Mammary epithelial cell (primary cell): Measurements from ENCODE around the gene PPTC7.

Experiments used
- CTCF ChIP-seq, 2 donors: IDR thresholded peaks in 1 of 2; conservative IDR thresholded peaks in 1 of 2; 2 replicates each; pipeline ENCODE4 v1.5.1; 2011 to 2012; ENCODE audit warnings: inconsistent platforms in 2 of 2, low read length in 2 of 2, mild to moderate bottlenecking in 2 of 2, control low read depth in 1 of 2, low read depth in 1 of 2; ENCODE audit not compliant: insufficient read depth in 1 of 2; ENCODE audit errors: extremely low read depth in 1 of 2
- EZH2 ChIP-seq: IDR thresholded peaks from 2 replicates; pipeline ENCODE4 v1.6.1; 2012; ENCODE audit warnings: low read length, inconsistent platforms, borderline replicate concordance

GRCh38 chr12:110574044-110574443 is 9.1 kb downstream of the PPTC7 start:
- TF ChIP-seq CTCF (conservative IDR thresholded peaks at IDR 0.05 in 1 of 2, IDR thresholded peaks at IDR 0.05 in 1 of 2; ENCODE audit: extremely low read depth in 1 of 2, insufficient read depth in 1 of 2, low read depth in 1 of 2, low read length in 2 of 2): no peak
- TF ChIP-seq EZH2: no peak
